ENCODE results near the gene NT5DC2. TPM values are rescaled to one million over a fixed set of nuclear protein-coding genes. Genes with fewer than 3 reads are reported as not detected.

The NT5DC2 gene
- total and polyA plus RNA-seq, 7 donors = 9.0 to 32.8 (median 15.7) TPM

DNA sequence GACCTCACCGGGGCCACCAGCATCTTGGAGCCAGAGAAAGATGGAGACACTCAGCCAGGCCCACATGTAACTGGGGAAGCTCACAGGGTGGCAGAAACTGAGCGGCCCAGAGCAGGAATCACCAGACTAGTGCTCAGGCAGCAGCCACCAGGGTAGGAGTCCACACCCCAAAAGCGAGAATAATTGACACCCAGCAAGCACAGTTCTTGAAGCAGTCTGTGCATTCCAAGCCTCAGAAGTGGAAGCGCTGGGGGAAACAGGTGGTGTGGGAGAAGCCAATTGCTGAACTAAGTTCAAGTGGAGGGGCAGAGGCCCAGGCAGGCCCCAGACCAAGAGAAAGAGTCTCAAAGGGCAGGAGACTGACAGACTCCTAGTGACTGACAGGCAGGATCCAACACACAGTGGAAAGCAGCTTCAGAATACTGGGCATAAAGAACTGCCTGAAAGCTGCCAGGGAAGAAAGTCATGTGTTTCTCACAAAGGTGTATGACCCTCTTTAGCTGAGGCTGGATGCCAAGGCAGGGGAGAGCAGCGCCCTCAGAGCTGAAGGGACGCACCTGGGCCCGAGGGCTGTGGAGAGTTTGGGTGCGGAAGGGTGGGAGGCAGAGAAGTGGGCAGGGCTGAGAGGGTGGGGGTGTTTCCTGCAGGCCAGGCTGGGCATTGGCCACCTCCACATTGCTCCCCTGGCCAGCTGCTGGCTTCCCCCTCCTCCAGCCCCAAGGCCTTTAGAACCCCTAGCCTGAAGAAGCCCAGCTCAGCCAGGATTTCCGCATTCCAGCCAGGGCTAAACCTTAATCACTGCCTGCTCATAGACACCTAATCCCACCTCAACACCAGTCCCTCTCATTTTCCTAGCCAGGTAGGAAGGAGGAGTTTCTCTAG, 7.7 kb downstream of the NT5DC2 start:
- Histone ChIP-seq H3K27me3 (no peaks in the 10 kb centered on the region), H3K27ac (peak overlapping the region; percentile 3 to 62 (median 34)), H3K4me1 (peaks cover 0 to 15% (median 0%) of the 10 kb centered on the region in 4 donors), H3K9me3 (no peaks in the 10 kb centered on the region), H3K36me3 (peaks cover 0 to 31% (median 7%) of the 10 kb centered on the region in 4 donors), H3K4me3 (no peak overlapping the region)
- intact Hi-C loops (cut with DNase I) = no loop called here
- TF ChIP-seq EP300 (IDR thresholded peaks at IDR 0.05) (no peak), POLR2A (IDR thresholded peaks at IDR 0.05) (no peak), POLR2AphosphoS5 (IDR thresholded peaks at IDR 0.05) (no peak)
- TF ChIP-seq, protein P1, sequence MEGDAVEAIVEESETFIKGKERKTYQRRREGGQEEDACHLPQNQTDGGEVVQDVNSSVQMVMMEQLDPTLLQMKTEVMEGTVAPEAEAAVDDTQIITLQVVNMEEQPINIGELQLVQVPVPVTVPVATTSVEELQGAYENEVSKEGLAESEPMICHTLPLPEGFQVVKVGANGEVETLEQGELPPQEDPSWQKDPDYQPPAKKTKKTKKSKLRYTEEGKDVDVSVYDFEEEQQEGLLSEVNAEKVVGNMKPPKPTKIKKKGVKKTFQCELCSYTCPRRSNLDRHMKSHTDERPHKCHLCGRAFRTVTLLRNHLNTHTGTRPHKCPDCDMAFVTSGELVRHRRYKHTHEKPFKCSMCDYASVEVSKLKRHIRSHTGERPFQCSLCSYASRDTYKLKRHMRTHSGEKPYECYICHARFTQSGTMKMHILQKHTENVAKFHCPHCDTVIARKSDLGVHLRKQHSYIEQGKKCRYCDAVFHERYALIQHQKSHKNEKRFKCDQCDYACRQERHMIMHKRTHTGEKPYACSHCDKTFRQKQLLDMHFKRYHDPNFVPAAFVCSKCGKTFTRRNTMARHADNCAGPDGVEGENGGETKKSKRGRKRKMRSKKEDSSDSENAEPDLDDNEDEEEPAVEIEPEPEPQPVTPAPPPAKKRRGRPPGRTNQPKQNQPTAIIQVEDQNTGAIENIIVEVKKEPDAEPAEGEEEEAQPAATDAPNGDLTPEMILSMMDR (IDR thresholded peaks at IDR 0.05) = no peak
- DNase-seq = peak; percentile 58
- WGBS, 2 donors = 86 to 87% methylated on average over 9 of the region's 9 CpGs

DNA sequence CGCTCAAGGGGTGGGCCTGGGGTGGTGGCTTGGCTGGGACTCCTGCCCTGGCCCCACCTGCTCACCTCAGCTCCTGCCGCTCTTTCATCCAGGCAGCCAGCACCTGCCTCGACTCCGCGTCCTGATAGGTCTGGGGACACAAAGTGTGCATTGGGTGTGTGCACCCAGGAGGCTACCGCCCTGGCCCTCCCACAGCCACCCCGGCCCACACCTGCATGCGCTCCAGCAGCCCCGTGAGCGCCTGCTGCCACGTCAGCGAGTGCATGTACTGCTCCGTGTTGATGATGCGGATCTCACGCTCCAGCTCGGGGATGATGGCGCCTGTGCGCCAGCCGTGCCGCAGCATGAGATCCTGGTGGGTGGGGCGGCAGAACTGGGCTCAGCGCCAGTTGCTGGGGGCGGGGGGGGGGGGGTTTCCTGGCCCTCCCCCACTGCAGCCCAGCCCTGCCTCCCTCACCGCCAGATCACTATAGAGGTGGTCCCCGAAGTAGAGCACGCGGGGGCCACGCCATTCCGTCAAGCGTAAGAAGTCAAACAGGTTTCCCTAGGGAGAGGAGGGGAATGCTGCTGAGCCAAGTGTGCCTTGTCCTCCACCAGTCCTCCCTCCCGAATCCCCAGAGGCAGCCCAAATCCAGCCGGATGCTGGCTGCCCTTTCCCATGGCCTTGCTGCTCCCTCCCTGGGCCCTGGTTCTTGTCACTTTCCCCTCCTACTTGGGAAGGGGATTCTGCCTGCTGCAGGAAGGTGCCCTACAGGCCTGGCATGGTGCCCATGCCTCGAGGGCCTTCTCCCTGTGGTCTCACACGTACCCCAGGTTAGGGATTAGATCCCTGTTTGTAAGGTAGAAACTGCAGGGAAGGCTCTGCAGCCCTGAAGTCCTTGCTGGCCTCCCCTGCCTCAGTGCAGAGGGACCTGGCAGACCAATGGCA, 8.6 kb downstream of the NT5DC2 start:
- Histone ChIP-seq H3K36me3 (peaks cover 0 to 31% (median 7%) of the 10 kb centered on the region in 4 donors), H3K4me1 (peaks cover 0 to 15% (median 0%) of the 10 kb centered on the region in 4 donors), H3K27me3 (no peaks in the 10 kb centered on the region), H3K4me3 (no peak overlapping the region), H3K9me3 (no peaks in the 10 kb centered on the region), H3K27ac (peak overlapping the region; percentile 3 to 62 (median 34))
- peak; percentile 66 for DNase-seq
- intact Hi-C loops (cut with DNase I) = no loop called here
- TF ChIP-seq POLR2A (IDR thresholded peaks at IDR 0.05) (no peak), POLR2AphosphoS5 (IDR thresholded peaks at IDR 0.05) (no peak), EP300 (IDR thresholded peaks at IDR 0.05) (no peak)
- TF ChIP-seq, protein P1 (IDR thresholded peaks at IDR 0.05) = no peak
- WGBS, 2 donors = 87% methylated on average over 34 of the region's 34 CpGs

DNA sequence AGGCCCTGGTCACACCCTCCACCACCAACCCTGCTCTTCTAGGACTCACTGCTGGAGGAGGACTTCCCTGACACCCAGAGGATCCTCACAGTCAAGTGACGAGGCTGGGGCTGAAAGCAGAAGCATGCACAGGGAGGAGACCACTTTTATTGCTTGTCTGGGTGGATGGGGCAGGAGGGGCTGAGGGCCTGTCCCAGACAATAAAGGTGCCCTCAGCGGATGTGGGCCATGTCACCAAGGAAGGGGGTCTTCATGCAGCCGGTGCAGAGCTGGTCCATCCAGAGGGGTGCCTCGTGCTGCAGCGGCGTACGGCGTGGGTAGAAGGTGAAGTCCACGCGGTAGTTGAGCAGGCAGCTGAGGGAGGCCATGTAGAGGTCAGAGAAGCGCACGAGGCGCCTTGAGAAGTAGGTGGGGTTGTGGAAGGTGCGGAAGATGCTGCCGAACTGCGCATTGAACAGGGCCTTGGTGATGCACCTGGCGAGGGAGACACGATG, 9.4 kb downstream of the NT5DC2 start:
- peak; percentile 48 for DNase-seq
- WGBS, 2 donors = 95% methylated on average over 18 of the region's 18 CpGs
- H3K36me3 ChIP-seq = peaks cover 0 to 31% (median 7%) of the 10 kb centered on the region in 4 donors
- peaks cover 0 to 15% (median 0%) of the 10 kb centered on the region in 4 donors for H3K4me1 ChIP-seq
- H3K27ac ChIP-seq = peak overlapping the region in 3 of 4 donors; percentile 21 to 62 (median 47)
- no peaks in the 10 kb centered on the region for H3K9me3 ChIP-seq
- H3K4me3 ChIP-seq = no peak overlapping the region
- no peaks in the 10 kb centered on the region for H3K27me3 ChIP-seq
- TF ChIP-seq EP300 (IDR thresholded peaks at IDR 0.05) = no peak
- TF ChIP-seq POLR2A (IDR thresholded peaks at IDR 0.05) = no peak
- no peak for TF ChIP-seq POLR2AphosphoS5 (IDR thresholded peaks at IDR 0.05)
- TF ChIP-seq, protein P1 (IDR thresholded peaks at IDR 0.05) = no peak
- intact Hi-C loops (cut with DNase I) = no loop called here

DNA sequence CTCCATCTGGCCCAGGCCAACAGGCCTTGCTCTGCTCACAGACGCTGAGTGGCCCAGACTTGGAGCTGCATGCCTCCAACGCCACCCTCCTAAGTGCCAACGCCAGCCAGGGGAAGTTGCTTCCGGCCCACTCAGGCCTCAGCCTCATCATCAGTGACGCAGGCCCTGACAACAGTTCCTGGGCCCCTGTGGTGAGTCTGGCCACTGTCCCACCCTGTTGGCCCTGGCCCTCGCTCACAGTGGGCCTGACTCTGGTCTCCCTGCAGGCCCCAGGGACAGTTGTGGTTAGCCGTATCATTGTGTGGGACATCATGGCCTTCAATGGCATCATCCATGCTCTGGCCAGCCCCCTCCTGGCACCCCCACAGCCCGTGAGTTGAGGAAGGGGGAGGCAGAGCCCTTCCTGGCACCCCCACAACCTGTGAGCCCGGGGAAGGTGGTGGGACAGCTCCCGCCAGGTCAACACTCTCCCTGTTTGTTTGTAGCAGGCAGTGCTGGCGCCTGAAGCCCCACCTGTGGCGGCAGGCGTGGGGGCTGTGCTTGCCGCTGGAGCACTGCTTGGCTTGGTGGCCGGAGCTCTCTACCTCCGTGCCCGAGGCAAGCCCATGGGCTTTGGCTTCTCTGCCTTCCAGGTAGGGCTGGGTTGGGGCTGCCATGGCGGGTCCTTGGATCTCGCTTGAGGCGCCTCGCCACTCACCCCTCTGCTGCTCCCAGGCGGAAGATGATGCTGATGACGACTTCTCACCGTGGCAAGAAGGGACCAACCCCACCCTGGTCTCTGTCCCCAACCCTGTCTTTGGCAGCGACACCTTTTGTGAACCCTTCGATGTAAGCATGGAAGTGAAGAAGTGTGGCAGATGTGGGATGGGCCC, 10.0 kb downstream of the NT5DC2 start:
- TF ChIP-seq EP300 (IDR thresholded peaks at IDR 0.05) (no peak), POLR2A (IDR thresholded peaks at IDR 0.05) (no peak), POLR2AphosphoS5 (IDR thresholded peaks at IDR 0.05) (no peak)
- TF ChIP-seq, protein P1 (IDR thresholded peaks at IDR 0.05) = no peak
- Histone ChIP-seq H3K36me3 (peaks cover 0 to 28% (median 5%) of the 10 kb centered on the region in 4 donors), H3K27ac (no peak overlapping the region), H3K27me3 (no peaks in the 10 kb centered on the region), H3K4me1 (peaks cover 0 to 21% (median 3%) of the 10 kb centered on the region in 4 donors), H3K9me3 (no peaks in the 10 kb centered on the region), H3K4me3 (no peak overlapping the region)
- peak; percentile 62 for DNase-seq
- intact Hi-C loops (cut with DNase I) = no loop called here
- WGBS, 2 donors = 95% methylated on average over 26 of the region's 26 CpGs

Data from sigmoid colon (tissue), 7 donors.